ENCODE measurements around the gene TRIM52. TPM values are rescaled to one million over a fixed set of nuclear protein-coding genes. Genes with fewer than 3 reads are reported as not detected.
"Not testable (repeated sequence)": the region's sequence is repeated elsewhere in the genome, so short reads cannot be mapped to it uniquely, and the experiment has no call there.

TRIM52 gene
- total and polyA plus RNA-seq, 2 of the 4 experiments (the other 2 are of a cell fraction) = 2.3 to 6.9 TPM

DNA sequence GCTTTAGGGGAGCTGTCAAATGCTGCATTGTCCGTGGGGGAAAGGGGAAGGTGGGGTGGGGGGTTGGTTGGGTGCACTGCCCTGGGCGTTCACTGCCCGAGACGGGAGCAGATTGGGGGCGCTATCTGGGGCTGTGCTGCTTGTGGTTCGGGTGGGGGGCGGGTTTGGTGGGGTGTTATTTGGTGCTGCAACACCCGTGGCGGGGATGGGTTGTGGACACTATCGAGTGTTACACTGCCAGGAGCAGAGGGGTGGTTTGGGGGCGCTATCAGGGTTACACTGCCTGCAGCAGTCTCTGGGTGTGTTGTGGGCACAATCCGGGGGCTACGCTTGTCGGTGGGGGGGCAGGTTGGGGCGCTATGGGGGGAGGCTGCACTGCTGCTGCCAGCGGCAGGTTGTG is 21.5 kb upstream of the TRIM52 start:
- H2BK15ac ChIP-seq (ENCODE audit: low read depth, low read length); H3K4me3 ChIP-seq (ENCODE audit: insufficient read depth, low read depth, low read length); H2AK5ac ChIP-seq (ENCODE audit: low read depth, low read length); intact Hi-C loops (cut with micrococcal nuclease); H3K27ac ChIP-seq (ENCODE audit: insufficient read depth, low read length); H2BK120ac ChIP-seq (ENCODE audit: low read depth, low read length); H3K4me2 ChIP-seq (ENCODE audit: low read depth, low read length); H2AFZ ChIP-seq (replicated peaks; ENCODE audit: low read length, poor library complexity); H3K23ac ChIP-seq (ENCODE audit: low read depth, low read length); H3K18ac ChIP-seq (ENCODE audit: low read depth, low read length); BruUV-seq (replicated peaks); H4K91ac ChIP-seq (ENCODE audit: insufficient read depth, low read depth, low read length); H3K9me1 ChIP-seq (ENCODE audit: insufficient read depth, low read length); POLR2A ChIA-PET (ENCODE audit: unreplicated experiment); H3K9ac ChIP-seq (ENCODE audit: low read depth, low read length); DNase-seq; H3K14ac ChIP-seq (replicated peaks; ENCODE audit: low read depth, low read length); H2AK9ac ChIP-seq (replicated peaks; ENCODE audit: low read depth, low read length, poor library complexity); H3K4ac ChIP-seq (ENCODE audit: low read depth, low read length); H4K8ac ChIP-seq (ENCODE audit: low read depth in 2 of 2, low read length in 2 of 2); in situ Hi-C loops (cut with MboI; ENCODE audit: low sequenced_read_pairs); H3K79me1 ChIP-seq (ENCODE audit: low read depth in 1 of 2, low read length in 2 of 2); dilution Hi-C loops (cut with HindIII; ENCODE audit: low sequenced_read_pairs, unreplicated experiment); H4K20me1 ChIP-seq (ENCODE audit: insufficient read depth, low read length); H3K9me3 ChIP-seq (ENCODE audit: control insufficient read depth, insufficient read depth, low read length); H2BK5ac ChIP-seq (ENCODE audit: low read depth, low read length, poor library complexity, severe bottlenecking); H3K36me3 ChIP-seq (ENCODE audit: control insufficient read depth, insufficient read depth, low read length); ATAC-seq (ENCODE audit: low read depth); H4K5ac ChIP-seq (ENCODE audit: low read depth, low read length); H2BK20ac ChIP-seq (ENCODE audit: low read depth, low read length); H3K27me3 ChIP-seq (ENCODE audit: control insufficient read depth, insufficient read depth, low read length); H3K4me1 ChIP-seq (ENCODE audit: control insufficient read depth, insufficient read depth, low read length); H3K56ac ChIP-seq (ENCODE audit: extremely low read depth, insufficient read depth, low read length); CTCF ChIA-PET: not testable (repeated sequence)
- 70% methylated on average over 2 of the region's 16 CpGs; no CpG with 5 or more reads in 1 of the 2 experiments for WGBS, 2 experiments (ENCODE audit: extremely low coverage in 2 of 2, insufficient read length in 1 of 2)

All from IMR-90 (cell line).